NCI-H1105 (cell line): ENCODE measurements around the gene CYP8B1.
A peak's percentile ranks its signal among the peaks of the same experiment; 100 is the strongest.

Experiments used
- DNase-seq: peaks from one replicate; lab custom pipeline; 2025; lab: John Stamatoyannopoulos, UW

Gene CYP8B1, protein sequence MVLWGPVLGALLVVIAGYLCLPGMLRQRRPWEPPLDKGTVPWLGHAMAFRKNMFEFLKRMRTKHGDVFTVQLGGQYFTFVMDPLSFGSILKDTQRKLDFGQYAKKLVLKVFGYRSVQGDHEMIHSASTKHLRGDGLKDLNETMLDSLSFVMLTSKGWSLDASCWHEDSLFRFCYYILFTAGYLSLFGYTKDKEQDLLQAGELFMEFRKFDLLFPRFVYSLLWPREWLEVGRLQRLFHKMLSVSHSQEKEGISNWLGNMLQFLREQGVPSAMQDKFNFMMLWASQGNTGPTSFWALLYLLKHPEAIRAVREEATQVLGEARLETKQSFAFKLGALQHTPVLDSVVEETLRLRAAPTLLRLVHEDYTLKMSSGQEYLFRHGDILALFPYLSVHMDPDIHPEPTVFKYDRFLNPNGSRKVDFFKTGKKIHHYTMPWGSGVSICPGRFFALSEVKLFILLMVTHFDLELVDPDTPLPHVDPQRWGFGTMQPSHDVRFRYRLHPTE

GRCh38 chr3:42875325-42876151, at the start of gene CYP8B1:
Gene CYP8B1 (minus strand): TSS chr3:42875879. CDS start chr3:42875816, 63 bp downstream.
- no peak for DNase-seq

DNA sequence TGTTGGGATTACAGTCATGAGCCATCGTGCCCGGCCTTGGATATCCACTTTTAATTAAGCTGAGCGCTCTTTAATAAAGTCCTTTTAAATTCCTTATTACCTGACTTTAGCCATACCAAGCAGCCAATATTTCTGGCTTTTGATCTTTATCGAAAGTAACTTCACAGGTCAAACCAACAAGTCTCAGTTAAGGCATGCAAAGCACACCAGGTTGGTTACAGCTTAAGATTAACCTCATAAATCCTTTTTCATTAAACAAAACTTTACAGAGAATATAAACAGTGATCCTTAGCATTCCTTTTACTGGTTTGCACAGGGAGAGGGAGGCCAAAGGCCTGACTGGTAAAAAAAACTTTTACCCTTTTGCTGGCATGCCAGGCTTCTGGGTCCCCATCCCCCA, 47.9 kb upstream of the CYP8B1 start:
- DNase-seq: no peak

- DNase-seq: no peak
Measured at GRCh38 chr3:42914771-42915515, 39.3 kb upstream of the CYP8B1 start.

GRCh38 chr3:42911551-42911950, 35.9 kb upstream of the CYP8B1 start:
- no peak for DNase-seq

DNA sequence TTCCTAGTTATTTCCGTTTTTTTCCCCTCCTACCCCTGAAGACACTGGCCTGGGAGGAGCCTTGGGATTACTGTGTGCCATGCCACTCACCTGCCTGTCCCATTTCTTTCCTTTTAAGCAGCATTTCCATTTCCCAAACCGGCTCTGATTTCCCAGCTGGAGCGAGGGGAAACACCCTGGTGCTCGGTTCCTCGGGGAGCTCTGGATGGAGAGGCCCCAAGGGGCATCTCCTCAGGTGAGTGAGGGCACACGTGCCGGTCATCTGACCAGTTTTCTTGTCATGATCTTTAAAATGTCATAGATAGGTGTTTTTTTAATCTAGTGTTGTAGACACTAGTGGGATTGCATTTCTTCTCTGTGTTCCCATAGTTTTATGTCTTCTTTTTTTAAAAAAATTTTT, 33.0 kb upstream of the CYP8B1 start:
- DNase-seq: no peak

DNA sequence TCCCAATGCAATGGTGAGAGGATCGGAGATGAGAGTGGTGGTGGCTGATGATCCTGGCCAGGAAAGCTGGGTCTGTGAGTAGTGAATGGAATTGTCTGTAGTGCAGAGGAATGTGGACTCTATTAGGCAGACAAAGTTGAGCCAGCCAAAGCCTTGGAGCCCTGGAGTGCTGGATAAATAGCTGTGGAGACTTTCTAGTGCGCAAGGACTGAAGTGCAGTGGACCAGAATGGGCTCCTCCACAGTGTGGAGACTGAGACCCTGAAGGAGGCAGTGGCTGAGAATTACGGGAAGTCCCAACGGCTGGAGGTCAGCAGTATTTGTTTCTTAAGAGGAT, 31.1 kb upstream of the CYP8B1 start:
- no peak for DNase-seq

DNA sequence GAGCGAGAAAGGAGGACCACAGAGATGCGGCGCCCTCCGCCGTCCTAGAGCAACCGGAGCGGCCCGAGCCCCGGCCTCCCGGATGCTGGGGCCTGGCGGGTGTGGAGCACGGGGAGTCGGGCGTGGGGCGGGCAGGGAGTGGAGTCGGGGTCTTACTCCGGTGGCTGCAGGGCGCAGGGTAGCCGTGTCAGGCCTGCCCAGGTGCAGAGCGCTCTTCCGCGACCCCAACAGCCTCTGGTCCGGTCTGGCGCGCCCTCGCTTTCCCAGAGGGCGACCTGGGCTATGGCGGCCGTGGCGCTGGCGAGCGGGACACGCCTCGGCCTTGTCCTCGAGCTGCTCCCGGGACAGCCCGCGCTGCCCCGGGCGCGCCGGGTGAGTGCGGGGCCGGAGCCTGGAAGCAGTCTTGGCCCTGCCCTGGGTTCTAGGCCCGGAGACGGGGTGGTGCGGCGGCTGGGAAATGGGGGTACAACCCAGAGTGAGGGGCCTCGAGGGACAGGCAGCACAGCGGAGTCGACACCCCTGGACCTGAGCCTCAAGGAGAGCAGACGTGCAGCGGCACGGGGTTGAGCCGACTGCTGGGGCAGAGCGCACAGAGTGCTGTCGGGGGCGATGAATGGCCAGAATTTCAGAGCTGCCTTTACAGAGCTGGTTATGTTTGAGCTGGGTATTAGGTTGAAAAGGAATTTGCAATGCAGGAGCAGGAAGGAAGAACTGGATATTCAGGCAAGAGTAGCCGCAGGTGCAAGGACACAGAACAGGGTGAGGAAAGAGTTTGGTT, 30.6 kb upstream of the CYP8B1 start, which contains the start of gene ZNF662:
ZNF662 (plus strand) TSS at position 73 of the 778 bp plus-strand sequence. CDS start 1,973 bp downstream, outside the sequence.
- DNase-seq: peak; percentile 20

DNA sequence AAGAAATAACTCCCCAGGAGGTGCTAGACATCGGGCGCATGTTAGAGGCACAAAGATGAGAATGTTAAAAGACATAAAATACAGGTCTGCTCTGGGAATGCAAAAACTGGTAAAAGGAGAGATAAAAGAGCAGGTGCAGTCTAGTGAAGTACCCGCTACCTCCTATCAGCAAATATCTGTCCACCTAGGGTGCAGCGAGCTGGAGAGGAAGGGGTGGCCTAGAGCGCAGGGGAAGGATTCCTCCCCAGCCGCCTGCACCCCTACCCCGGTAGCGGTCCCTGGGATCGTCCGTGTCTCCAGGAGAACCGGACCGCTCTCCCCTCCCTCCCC, 30.0 kb upstream of the CYP8B1 start:
- no peak for DNase-seq

DNA sequence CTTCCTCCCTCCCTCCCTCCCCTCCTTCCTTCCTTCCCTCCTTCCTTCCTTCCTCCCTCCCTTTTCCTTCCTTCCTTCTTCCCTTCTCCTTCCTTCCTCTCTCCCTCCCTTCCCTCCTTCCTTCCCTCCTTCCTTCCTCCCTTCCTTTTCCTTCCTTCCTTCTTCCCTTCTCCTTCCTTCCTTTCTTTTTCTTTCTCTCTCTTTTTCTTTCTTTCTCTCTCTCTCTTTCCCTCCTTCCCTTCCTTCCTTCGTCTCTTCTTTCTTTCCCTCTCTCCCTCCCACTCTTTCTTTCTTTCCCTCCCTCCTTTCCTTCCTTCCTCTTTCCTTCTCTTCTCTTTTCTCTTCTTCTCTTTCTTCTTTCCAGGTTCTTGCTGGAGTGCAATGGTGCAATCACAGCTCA, 28.4 kb upstream of the CYP8B1 start:
- no peak for DNase-seq

GRCh38 chr3:42902257-42902656, 26.6 kb upstream of the CYP8B1 start:
- DNase-seq: no peak

GRCh38 chr3:42901073-42901415, 25.4 kb upstream of the CYP8B1 start:
- no peak for DNase-seq

DNA sequence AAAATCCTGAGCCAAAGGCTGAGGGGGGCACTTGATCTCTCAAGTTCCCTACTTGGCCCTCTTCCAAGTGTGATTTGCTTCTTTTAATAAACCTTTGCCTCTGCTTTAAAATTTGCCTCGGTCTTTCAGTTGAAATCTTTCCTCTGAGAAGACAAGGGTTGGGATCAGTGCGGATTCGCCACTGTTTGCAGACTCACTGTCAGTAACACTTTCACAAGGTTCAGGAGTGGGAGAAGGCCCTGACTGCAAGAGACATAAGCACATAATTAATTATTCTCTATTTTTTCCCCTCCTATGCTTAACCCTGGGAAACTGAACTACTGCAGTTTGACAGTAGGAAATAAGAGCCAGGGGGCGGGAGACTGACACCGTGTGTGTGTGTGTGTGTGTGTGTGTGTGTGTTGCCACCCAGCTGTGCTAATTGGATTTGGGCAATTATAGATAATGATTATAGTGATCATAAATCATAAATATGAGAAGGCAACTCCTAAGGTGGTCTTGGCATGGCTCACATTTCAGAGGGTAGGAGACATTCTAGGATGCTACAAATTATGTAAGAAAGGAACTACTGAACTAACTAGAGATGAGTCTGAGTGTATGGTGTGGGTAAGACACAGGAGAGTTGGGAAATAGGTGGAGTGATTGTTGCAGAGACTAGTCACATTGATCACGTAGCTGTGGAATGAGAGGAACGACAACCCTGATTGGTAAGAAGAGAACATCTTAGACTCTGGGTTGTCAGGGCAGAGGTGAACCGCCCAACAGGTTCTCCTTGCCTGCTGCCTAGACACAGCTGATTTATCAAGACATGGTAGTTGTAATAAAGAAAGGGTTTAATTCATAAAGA, 24.8 kb upstream of the CYP8B1 start:
- peak; percentile 7 for DNase-seq

- DNase-seq: no peak
Measured at GRCh38 chr3:42898896-42899675, 23.4 kb upstream of the CYP8B1 start.

- no peak for DNase-seq
Measured at GRCh38 chr3:42895580-42895868, 19.8 kb upstream of the CYP8B1 start.

DNA sequence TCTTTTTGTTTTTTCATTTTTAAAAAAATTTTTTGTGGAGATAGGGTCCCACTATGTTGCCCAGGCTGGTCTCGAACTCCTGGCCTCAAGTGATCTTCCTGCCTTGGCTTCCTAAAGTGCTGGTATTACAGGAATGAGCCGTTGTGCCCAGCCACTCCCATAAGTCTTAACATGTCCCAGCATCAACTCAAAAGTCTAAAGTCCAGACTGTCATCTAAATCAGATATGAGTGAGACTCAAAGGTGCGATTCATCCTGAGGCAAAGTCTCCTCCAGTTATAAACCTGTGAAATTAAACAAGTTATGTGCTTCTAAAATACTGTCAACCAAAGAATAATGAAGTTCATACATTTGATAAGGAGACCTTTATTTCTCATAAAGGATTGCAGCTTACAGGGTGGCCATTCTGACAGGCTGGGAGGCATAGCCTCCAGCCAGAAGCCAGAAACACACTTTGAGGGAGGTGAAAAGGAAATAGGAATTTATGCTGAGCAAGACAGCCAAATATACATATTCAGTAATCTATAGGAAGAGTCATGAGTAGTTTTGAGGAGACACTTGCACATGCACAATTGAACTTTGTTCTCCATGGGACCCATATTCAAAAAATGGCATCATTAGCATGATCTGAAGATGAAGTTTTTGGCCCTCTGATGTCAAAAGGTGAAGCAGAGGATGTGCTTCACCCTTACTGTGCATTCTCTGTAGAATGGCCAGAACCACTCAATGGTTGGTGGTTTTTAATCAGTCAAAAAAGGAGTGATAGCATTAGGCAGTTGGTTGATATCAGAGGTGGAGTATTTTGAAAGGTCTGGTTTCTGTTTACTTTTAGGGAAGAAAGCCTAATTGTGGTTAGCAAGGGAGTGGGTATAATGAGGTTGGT, 19.3 kb upstream of the CYP8B1 start:
- DNase-seq: peak; percentile 4

DNA sequence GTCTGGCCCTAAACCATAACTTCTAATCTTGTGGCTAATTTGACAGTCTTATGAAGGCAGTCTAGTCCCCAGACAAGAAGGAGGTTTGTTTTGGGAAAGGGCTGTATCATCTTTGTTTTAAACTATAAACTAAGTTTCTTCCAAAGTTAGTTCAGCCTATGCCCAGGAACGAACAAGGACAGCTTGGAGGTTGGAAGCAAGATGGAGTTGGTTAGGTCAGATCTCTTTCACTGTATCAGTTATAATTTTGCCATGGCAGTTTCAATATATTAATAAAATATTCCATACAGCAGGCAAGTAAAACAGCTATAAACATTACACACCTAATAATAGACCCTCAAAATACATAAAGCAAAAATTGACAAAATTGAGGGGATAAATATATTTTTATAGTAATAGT, 17.1 kb upstream of the CYP8B1 start:
- no peak for DNase-seq

DNA sequence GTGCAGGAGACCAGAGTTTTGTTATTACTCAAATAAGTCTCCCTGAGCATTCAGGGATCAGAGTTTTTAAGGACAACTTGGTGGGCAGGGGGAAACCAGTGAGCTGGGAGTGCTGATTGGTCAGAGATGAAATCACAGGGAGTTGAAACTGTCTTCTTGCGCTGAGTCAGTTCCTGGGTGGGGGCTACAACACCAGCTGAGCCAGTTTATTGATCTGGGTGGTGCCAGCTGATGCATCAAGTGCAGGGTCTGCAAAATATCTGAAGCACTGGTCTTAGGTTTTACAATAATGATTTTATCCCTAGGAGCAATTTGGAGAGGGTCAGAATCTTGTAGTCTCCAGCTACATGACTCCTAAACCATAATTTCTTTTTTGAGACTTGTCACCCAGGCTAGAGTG, 16.5 kb upstream of the CYP8B1 start:
- no peak for DNase-seq

DNA sequence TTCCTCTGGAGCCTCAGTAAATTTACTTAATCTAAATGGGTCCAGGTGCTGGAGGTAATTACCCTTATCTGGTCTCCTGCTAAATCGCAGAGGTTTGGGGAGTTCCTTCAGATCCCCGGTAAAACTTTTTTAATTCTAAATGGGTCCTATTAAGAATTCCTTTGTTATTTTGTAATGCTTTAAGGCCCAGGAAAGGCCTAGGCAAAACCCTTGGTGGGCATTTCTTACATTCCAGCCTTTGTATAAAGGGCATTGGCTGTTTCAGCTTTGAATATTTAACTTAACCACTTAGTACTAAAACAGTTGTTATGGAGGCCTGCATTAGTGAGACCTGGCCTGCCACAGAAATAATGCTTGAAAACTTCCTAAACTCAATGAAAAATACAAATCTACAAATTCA, 15.4 kb upstream of the CYP8B1 start:
- no peak for DNase-seq

DNA sequence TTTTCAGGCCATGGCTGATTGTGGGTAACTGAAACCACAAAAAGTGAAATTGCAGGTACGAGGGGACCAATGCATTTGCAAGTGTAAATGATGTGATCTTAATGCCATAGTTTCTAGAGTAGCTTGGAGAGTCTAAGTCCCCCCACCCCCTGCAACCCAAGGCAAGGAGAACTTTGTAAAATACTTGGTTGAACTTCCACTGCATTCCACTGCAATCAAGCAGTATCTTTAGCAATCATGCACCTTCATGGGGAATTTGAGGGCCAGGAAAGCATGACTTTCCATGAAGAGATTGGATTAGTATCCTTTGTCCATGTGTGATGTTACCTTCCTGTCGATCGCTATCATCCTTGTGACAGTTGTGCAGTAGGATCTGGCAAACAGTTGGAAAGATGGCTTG, 11.4 kb upstream of the CYP8B1 start:
- no peak for DNase-seq
